ENCODE results near the gene TSKS. TPM values are rescaled to one million over a fixed set of nuclear protein-coding genes. Genes with fewer than 3 reads are reported as not detected.

TSKS gene
- total and polyA plus RNA-seq, 4 donors: 0.23 to 0.83 (median 0.61) TPM

DNA sequence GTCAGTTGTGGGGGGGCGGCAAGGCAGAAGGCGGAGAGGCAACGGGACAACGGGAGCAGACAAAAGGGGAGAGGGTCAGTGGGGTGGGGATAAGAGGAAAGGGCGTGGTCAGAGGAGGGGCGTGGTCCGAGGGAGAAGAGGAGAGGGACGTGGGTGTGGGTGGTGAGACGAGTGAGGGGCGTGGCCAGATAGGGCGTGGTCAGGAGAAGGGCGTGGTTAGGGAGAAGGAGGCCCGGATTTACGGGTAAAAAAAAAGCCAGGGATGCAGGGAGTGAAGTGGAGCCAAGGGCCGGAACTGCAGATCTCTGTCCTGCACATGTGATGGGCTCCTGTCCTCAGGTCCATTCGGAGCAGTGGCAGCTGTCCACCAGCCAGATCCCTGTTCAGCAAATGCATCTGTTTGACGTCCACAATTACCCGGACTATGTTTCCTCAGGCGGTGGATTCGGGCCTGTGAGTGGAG, 50.7 kb downstream of the TSKS start:
- H3K27me3 ChIP-seq (ENCODE audit: control insufficient read depth in 3 of 3, insufficient read depth in 3 of 3, low read length in 2 of 3): no peaks in the 10 kb centered on the region
- no peak overlapping the region for H3K9ac ChIP-seq (ENCODE audit: insufficient read depth in 1 of 2, low read length in 2 of 2)
- H3K9me3 ChIP-seq (ENCODE audit: control insufficient read depth in 4 of 4, insufficient read depth in 3 of 4, low read length in 3 of 4): no peaks in the 10 kb centered on the region
- WGBS, 2 donors: 64 to 76% methylated on average over 20 of the region's 20 CpGs
- peaks cover 0 to under 1% (median 0%) of the 10 kb centered on the region in 5 donors for H3K4me1 ChIP-seq (ENCODE audit: control insufficient read depth in 5 of 5, insufficient read depth in 5 of 5, low read length in 5 of 5)
- DNase-seq (no peak), ATAC-seq (ENCODE audit: insufficient read depth, low FRiP score) (peak; percentile 55)
- H3K36me3 ChIP-seq (ENCODE audit: control insufficient read depth in 4 of 4, insufficient read depth in 4 of 4, low read length in 4 of 4): no peaks in the 10 kb centered on the region
- no peak overlapping the region for H3K27ac ChIP-seq (ENCODE audit: low read depth in 1 of 2, low read length in 1 of 2)
- TF ChIP-seq, protein P1, sequence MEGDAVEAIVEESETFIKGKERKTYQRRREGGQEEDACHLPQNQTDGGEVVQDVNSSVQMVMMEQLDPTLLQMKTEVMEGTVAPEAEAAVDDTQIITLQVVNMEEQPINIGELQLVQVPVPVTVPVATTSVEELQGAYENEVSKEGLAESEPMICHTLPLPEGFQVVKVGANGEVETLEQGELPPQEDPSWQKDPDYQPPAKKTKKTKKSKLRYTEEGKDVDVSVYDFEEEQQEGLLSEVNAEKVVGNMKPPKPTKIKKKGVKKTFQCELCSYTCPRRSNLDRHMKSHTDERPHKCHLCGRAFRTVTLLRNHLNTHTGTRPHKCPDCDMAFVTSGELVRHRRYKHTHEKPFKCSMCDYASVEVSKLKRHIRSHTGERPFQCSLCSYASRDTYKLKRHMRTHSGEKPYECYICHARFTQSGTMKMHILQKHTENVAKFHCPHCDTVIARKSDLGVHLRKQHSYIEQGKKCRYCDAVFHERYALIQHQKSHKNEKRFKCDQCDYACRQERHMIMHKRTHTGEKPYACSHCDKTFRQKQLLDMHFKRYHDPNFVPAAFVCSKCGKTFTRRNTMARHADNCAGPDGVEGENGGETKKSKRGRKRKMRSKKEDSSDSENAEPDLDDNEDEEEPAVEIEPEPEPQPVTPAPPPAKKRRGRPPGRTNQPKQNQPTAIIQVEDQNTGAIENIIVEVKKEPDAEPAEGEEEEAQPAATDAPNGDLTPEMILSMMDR (IDR thresholded peaks at IDR 0.05; ENCODE audit: control extremely low read depth, extremely low read depth): no peak
- H3K4me3 ChIP-seq: no peak overlapping the region

DNA sequence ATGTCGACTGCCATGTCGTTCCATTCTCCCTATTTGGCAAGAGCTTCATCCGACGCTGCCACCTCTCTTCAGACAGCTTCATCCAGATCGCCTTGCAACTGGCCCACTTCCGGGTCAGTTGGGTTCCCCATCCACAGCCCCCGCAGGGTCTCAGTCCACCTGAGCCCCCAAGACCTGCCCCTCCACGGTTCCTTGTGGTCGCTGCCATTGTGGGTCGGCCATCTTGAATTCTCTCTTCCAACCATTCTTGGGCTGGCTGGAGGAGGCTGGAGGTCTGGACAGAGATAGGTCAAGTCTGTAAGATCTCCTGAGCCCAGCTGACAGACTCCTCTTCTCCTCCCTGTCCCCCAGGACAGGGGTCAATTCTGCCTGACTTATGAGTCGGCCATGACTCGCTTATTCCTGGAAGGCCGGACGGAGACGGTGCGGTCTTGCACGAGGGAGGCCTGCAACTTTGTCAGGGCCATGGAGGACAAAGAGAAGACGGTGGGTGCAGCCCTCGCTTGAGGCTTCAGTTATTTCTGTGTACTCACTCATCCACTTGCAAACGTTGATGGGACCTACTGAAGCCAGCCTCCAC, 52.6 kb downstream of the TSKS start:
- no peaks in the 10 kb centered on the region for H3K9me3 ChIP-seq (ENCODE audit: control insufficient read depth in 4 of 4, insufficient read depth in 3 of 4, low read length in 3 of 4)
- TF ChIP-seq, protein P1 (IDR thresholded peaks at IDR 0.05; ENCODE audit: control extremely low read depth, extremely low read depth): no peak
- no peaks in the 10 kb centered on the region for H3K27me3 ChIP-seq (ENCODE audit: control insufficient read depth in 3 of 3, insufficient read depth in 3 of 3, low read length in 2 of 3)
- ATAC-seq (ENCODE audit: insufficient read depth, low FRiP score) (no peak), DNase-seq (no peak)
- H3K4me3 ChIP-seq: no peak overlapping the region
- H3K4me1 ChIP-seq (ENCODE audit: control insufficient read depth in 5 of 5, insufficient read depth in 5 of 5, low read length in 5 of 5): no peaks in the 10 kb centered on the region
- H3K36me3 ChIP-seq (ENCODE audit: control insufficient read depth in 4 of 4, insufficient read depth in 4 of 4, low read length in 4 of 4): no peaks in the 10 kb centered on the region
- no peak overlapping the region for H3K9ac ChIP-seq (ENCODE audit: insufficient read depth in 1 of 2, low read length in 2 of 2)
- H3K27ac ChIP-seq (ENCODE audit: low read depth in 1 of 2, low read length in 1 of 2): no peak overlapping the region
- WGBS, 2 donors: 94% methylated on average over 20 of the region's 20 CpGs

DNA sequence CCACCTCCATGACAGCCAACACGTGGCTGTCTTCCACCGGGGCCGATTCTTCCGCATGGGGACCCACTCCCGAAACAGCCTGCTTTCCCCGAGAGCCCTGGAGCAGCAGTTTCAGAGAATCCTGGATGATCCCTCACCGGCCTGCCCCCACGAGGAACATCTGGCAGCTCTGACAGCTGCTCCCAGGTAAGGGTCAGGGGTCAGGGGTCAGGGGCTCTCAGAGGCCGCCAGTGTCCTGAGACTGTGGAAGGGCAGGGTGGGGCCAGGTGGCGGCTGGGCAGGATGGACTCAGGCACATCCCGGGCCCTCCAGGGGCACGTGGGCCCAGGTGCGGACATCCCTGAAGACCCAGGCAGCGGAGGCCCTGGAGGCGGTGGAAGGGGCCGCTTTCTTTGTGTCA, 57.2 kb downstream of the TSKS start:
- H3K27me3 ChIP-seq (ENCODE audit: control insufficient read depth in 3 of 3, insufficient read depth in 3 of 3, low read length in 2 of 3): no peaks in the 10 kb centered on the region
- 91 to 93% methylated on average over 16 of the region's 16 CpGs for WGBS, 2 donors
- no peak for ATAC-seq (ENCODE audit: insufficient read depth, low FRiP score)
- TF ChIP-seq, protein P1 (IDR thresholded peaks at IDR 0.05; ENCODE audit: control extremely low read depth, extremely low read depth): no peak
- no peak overlapping the region for H3K9ac ChIP-seq (ENCODE audit: insufficient read depth in 1 of 2, low read length in 2 of 2)
- peaks cover 0 to 5% (median 0%) of the 10 kb centered on the region in 4 donors for H3K36me3 ChIP-seq (ENCODE audit: control insufficient read depth in 4 of 4, insufficient read depth in 4 of 4, low read length in 4 of 4)
- H3K9me3 ChIP-seq (ENCODE audit: control insufficient read depth in 4 of 4, insufficient read depth in 3 of 4, low read length in 3 of 4): no peaks in the 10 kb centered on the region
- no peaks in the 10 kb centered on the region for H3K4me1 ChIP-seq (ENCODE audit: control insufficient read depth in 5 of 5, insufficient read depth in 5 of 5, low read length in 5 of 5)
- H3K4me3 ChIP-seq: no peak overlapping the region
- no peak for DNase-seq
- H3K27ac ChIP-seq (ENCODE audit: low read depth in 1 of 2, low read length in 1 of 2): no peak overlapping the region

All from lung (tissue), 12 donors.